ENCODE measurements around the gene TRAPPC2.

- TF ChIP-seq POLR2AphosphoS5 (IDR thresholded peaks at IDR 0.05), result no peak
- TF ChIP-seq CTCF (IDR thresholded peaks at IDR 0.05), result no peak
Observed at GRCh38 chrX:13691841-13692371, 42.5 kb downstream of the TRAPPC2 start.

Data from esophagus muscularis mucosa (tissue), 3 donors.